NCI-H524 treated with DMSO at 0.1 percent for 48 hours (cell line): Measurements from ENCODE around the gene LAMC3.

Experiments
- DNase-seq: peaks from one replicate; lab custom pipeline; 2025; lab: John Stamatoyannopoulos, UW

Gene LAMC3

GRCh38 chr9:131080589-131080988 is 71.6 kb downstream of the LAMC3 start:
- DNase-seq = no peak

GRCh38 chr9:131081868-131082267 is 72.9 kb downstream of the LAMC3 start:
- no peak for DNase-seq

- DNase-seq = no peak
Measured at GRCh38 chr9:131082774-131083512, 74.0 kb downstream of the LAMC3 start.

GRCh38 chr9:131084661-131085369 is 75.8 kb downstream of the LAMC3 start:
- DNase-seq = no peak

GRCh38 chr9:131085370-131086122 is 76.6 kb downstream of the LAMC3 start:
- DNase-seq = no peak

GRCh38 chr9:131087354-131087893 is 78.5 kb downstream of the LAMC3 start:
- DNase-seq = no peak

GRCh38 chr9:131090025-131090787 is 81.2 kb downstream of the LAMC3 start:
- DNase-seq = no peak

- no peak for DNase-seq
Measured at GRCh38 chr9:131091352-131091992, 82.5 kb downstream of the LAMC3 start.

- DNase-seq = no peak
Measured at GRCh38 chr9:131092030-131092429, 83.1 kb downstream of the LAMC3 start.

- DNase-seq = no peak
Measured at GRCh38 chr9:131092548-131093440, 83.8 kb downstream of the LAMC3 start.

- no peak for DNase-seq
Measured at GRCh38 chr9:131094015-131094414, 85.0 kb downstream of the LAMC3 start.

GRCh38 chr9:131094622-131095021 is 85.6 kb downstream of the LAMC3 start:
- DNase-seq = no peak

- DNase-seq = no peak
Measured at GRCh38 chr9:131095666-131096268, 86.8 kb downstream of the LAMC3 start.

- DNase-seq = peak; percentile 2
Measured at GRCh38 chr9:131096269-131097125, 87.5 kb downstream of the LAMC3 start, which contains the start of gene AIF1L. Gene AIF1L, plus strand, starts transcription at chr9:131096531. Its CDS starts 99 bp downstream, at chr9:131096630.

- DNase-seq = no peak
Measured at GRCh38 chr9:131097126-131097947, 88.4 kb downstream of the LAMC3 start.

- DNase-seq = no peak
Measured at GRCh38 chr9:131097948-131098278, 88.9 kb downstream of the LAMC3 start.

GRCh38 chr9:131098391-131099101 is 89.6 kb downstream of the LAMC3 start:
- DNase-seq = no peak
